Naive thymus-derived CD8-positive, alpha-beta T cell (primary cell): ENCODE results near the gene COPB1. TPM values are rescaled to one million over a fixed set of nuclear protein-coding genes. Genes with fewer than 3 reads are reported as not detected.
"Not testable (repeated sequence)": the region's sequence is repeated elsewhere in the genome, so short reads cannot be mapped to it uniquely, and the experiment has no call there.

Experiments
- ATAC-seq, 2 donors: fragments of 150-1000 bp; cut with Tn5 transposase in 1 of 2; sonication (Bioruptor Pico), chemical (Tn5 transposase) in 1 of 2; 1 replicate in 1 of 2; 2 replicates in 1 of 2; pipeline ENCODE4 v1.10.0; 2021; ENCODE audit warnings: mild to moderate bottlenecking in 2 of 2, moderate library complexity in 2 of 2
- POLR2A ChIA-PET: fragments of 350-600 bp; sonication (Branson Sonifier 250); formaldehyde crosslinking; loops from one replicate; lab custom pipeline; 2021; ENCODE audit warnings: antibody characterized with exemption; lab: Charles Lee
- DNase-seq, 10 donors: peaks; one replicate each; pipeline versions ENCODE4 v3.0.0 to v3.0.0-alpha.2; 2020 to 2022
- H3K27ac Mint-ChIP-seq, 10 donors: one replicate each; pipeline ENCODE4 v1.8.0; 2020 to 2022; ENCODE audit warnings: mild to moderate bottlenecking in 10 of 10, mixed read lengths in 10 of 10, moderate library complexity in 4 of 10, inconsistent platforms in 1 of 10
- H3K27me3 Mint-ChIP-seq, 5 donors: one replicate each; pipeline ENCODE4 v1.8.0; 2021 to 2022; ENCODE audit warnings: mixed read lengths in 5 of 5
- H3K36me3 Mint-ChIP-seq, 3 donors: one replicate each; pipeline ENCODE4 v1.8.0; 2020 to 2022; ENCODE audit warnings: mixed read lengths in 3 of 3, mild to moderate bottlenecking in 2 of 3, inconsistent platforms in 1 of 3
- H3K4me1 Mint-ChIP-seq, 4 donors: one replicate each; pipeline ENCODE4 v1.8.0; 2021 to 2022; ENCODE audit warnings: mixed read lengths in 4 of 4
- H3K4me3 Mint-ChIP-seq, 10 donors: one replicate each; pipeline ENCODE4 v1.8.0; 2020 to 2022; ENCODE audit warnings: mild to moderate bottlenecking in 10 of 10, mixed read lengths in 10 of 10, moderate library complexity in 6 of 10, inconsistent platforms in 1 of 10
- H3K9me3 Mint-ChIP-seq, 9 donors: one replicate each; pipeline ENCODE4 v1.8.0; 2020 to 2022; ENCODE audit warnings: mixed read lengths in 9 of 9, mild to moderate bottlenecking in 3 of 9, inconsistent platforms in 1 of 9, moderate library complexity in 1 of 9
- polyA plus RNA-seq, 3 donors: library from polyadenylated mRNA; unstranded; fragments of 300-500 nt; fragmentation: Illumina TruSeq; gene quantifications; one replicate each; pipeline ENCODE4 v1.2.3, GENCODE V29; 2021
- total RNA-seq, 8 experiments: library from RNA in 2 of 8; stranded (reverse) in 2 of 8; gene quantifications; one replicate each; pipeline ENCODE4 v1.2.3 and lab custom pipeline; 2021 to 2026

The COPB1 gene
- total and polyA plus RNA-seq, 5 experiments from 2014 or later = 46.6 to 79.6 (median 67.7) TPM

GRCh38 chr11:14535166-14535565, 35.6 kb upstream of the COPB1 start:
- DNase-seq, H3K4me3 Mint-ChIP-seq, ATAC-seq, H3K9me3 Mint-ChIP-seq, H3K27me3 Mint-ChIP-seq: not testable (repeated sequence)
- POLR2A ChIA-PET = interaction anchor here (0.7 kb wide), 1 partner anchor 322 kb away, joined by 4 read pairs; no protein-coding TSS in a partner anchor
- peaks cover 6 to 31% (median 22%) of the 10 kb centered on the region in 4 donors for H3K4me1 Mint-ChIP-seq
- peak overlapping the region in 2 of 10 donors; percentile 21 to 37 for H3K27ac Mint-ChIP-seq
- peaks cover 0 to 12% (median 3%) of the 10 kb centered on the region in 3 donors for H3K36me3 Mint-ChIP-seq

- DNase-seq (no peak), ATAC-seq (no peak)
- H3K27ac Mint-ChIP-seq = peak overlapping the region in 1 of 10 donors; percentile 32
- H3K36me3 Mint-ChIP-seq = peaks cover 0 to 12% (median 3%) of the 10 kb centered on the region in 3 donors
- H3K4me1 Mint-ChIP-seq = peaks cover 0 to 2% (median 0%) of the 10 kb centered on the region in 4 donors
- POLR2A ChIA-PET = no interaction called here
- H3K9me3 Mint-ChIP-seq = no peaks in the 10 kb centered on the region
- no peaks in the 10 kb centered on the region for H3K27me3 Mint-ChIP-seq
- no peak overlapping the region for H3K4me3 Mint-ChIP-seq
These were observed 30.3 kb upstream of the COPB1 start for GRCh38 chr11:14529951-14530350.

- H3K4me1 Mint-ChIP-seq = peaks cover 0 to 2% (median 0%) of the 10 kb centered on the region in 4 donors
- no peaks in the 10 kb centered on the region for H3K27me3 Mint-ChIP-seq
- DNase-seq = no peak
- ATAC-seq = no peak
- H3K36me3 Mint-ChIP-seq = peaks cover 0 to 12% (median 3%) of the 10 kb centered on the region in 3 donors
- POLR2A ChIA-PET = no interaction called here
- H3K4me3 Mint-ChIP-seq = no peak overlapping the region
- H3K27ac Mint-ChIP-seq = peak overlapping the region in 1 of 10 donors; percentile 9
- H3K9me3 Mint-ChIP-seq = no peaks in the 10 kb centered on the region
These were observed 29.7 kb upstream of the COPB1 start for GRCh38 chr11:14529321-14529720.

- POLR2A ChIA-PET = no interaction called here
- H3K27me3 Mint-ChIP-seq = no peaks in the 10 kb centered on the region
- no peaks in the 10 kb centered on the region for H3K9me3 Mint-ChIP-seq
- H3K27ac Mint-ChIP-seq = peak overlapping the region in 4 of 10 donors; percentile 8 to 76 (median 51)
- DNase-seq (no peak), ATAC-seq (no peak)
- peaks cover 11 to 29% (median 24%) of the 10 kb centered on the region in 4 donors for H3K4me1 Mint-ChIP-seq
- no peak overlapping the region for H3K4me3 Mint-ChIP-seq
- H3K36me3 Mint-ChIP-seq = peaks cover 0 to 10% (median 4%) of the 10 kb centered on the region in 3 donors
These were observed 23.2 kb upstream of the COPB1 start for GRCh38 chr11:14522801-14523200.

- POLR2A ChIA-PET = no interaction called here
- peak overlapping the region in 1 of 10 donors; percentile 76 for H3K27ac Mint-ChIP-seq
- peaks cover 11 to 35% (median 26%) of the 10 kb centered on the region in 4 donors for H3K4me1 Mint-ChIP-seq
- H3K27me3 Mint-ChIP-seq = no peaks in the 10 kb centered on the region
- H3K36me3 Mint-ChIP-seq = peaks cover 2 to 16% (median 4%) of the 10 kb centered on the region in 3 donors
- no peak for ATAC-seq
- no peaks in the 10 kb centered on the region for H3K9me3 Mint-ChIP-seq
- DNase-seq = no peak
- H3K4me3 Mint-ChIP-seq = no peak overlapping the region
These were observed 22.6 kb upstream of the COPB1 start for GRCh38 chr11:14522245-14522644.

- Mint-ChIP-seq H3K9me3 (no peaks in the 10 kb centered on the region), H3K27ac (peak overlapping the region; percentile 92 to 98 (median 98)), H3K36me3 (peaks cover 4 to 25% (median 5%) of the 10 kb centered on the region in 3 donors), H3K4me3 (peak overlapping the region; percentile 90 to 99 (median 96)), H3K27me3 (no peaks in the 10 kb centered on the region), H3K4me1 (peaks cover 11 to 38% (median 27%) of the 10 kb centered on the region in 4 donors)
- DNase-seq (no peak), ATAC-seq (no peak)
- POLR2A ChIA-PET = interaction anchor here (0.7 to 2.6 kb wide), 7 partner anchors 11 to 386 kb away, joined by 3 to 20 read pairs (median 8); partner anchors contain the start of genes COPB1, CYP2R1 and PDE3B
These were observed 21.1 kb upstream of the COPB1 start for GRCh38 chr11:14520747-14521151.

GRCh38 chr11:14519917-14520746, 20.5 kb upstream of the COPB1 start, which contains the start of gene PSMA1:
Gene PSMA1, minus strand, starts transcription at chr11:14520386. Its CDS starts 87 bp downstream, at chr11:14520299.
- Mint-ChIP-seq H3K4me1 (peaks cover 11 to 38% (median 27%) of the 10 kb centered on the region in 4 donors), H3K27me3 (no peaks in the 10 kb centered on the region), H3K36me3 (peaks cover 4 to 25% (median 5%) of the 10 kb centered on the region in 3 donors), H3K4me3 (peak within 1 kb of the TSS; percentile 90 to 99 (median 96)), H3K27ac (peak within 1 kb of the TSS; percentile 92 to 98 (median 98)), H3K9me3 (no peaks in the 10 kb centered on the region)
- POLR2A ChIA-PET = interaction anchor here (0.7 to 2.6 kb wide), 9 partner anchors 11 to 386 kb away, joined by 3 to 20 read pairs (median 4); partner anchors contain the start of genes COPB1, CYP2R1 and PDE3B
- ATAC-seq (peak; percentile 90 to 96), DNase-seq (peak; percentile 83 to 92 (median 88))

GRCh38 chr11:14519597-14519916, 19.9 kb upstream of the COPB1 start:
- H3K4me3 Mint-ChIP-seq = peak overlapping the region; percentile 90 to 99 (median 96)
- peak overlapping the region; percentile 92 to 98 (median 98) for H3K27ac Mint-ChIP-seq
- peaks cover 11 to 38% (median 28%) of the 10 kb centered on the region in 4 donors for H3K4me1 Mint-ChIP-seq
- DNase-seq (no peak), ATAC-seq (peak; percentile 1 to 2)
- H3K27me3 Mint-ChIP-seq = no peaks in the 10 kb centered on the region
- POLR2A ChIA-PET = interaction anchor here (0.8 to 2.6 kb wide), 7 partner anchors 20 to 387 kb away, joined by 3 to 20 read pairs (median 8); partner anchors contain the start of genes COPB1, CYP2R1 and PDE3B
- no peaks in the 10 kb centered on the region for H3K9me3 Mint-ChIP-seq
- peaks cover 4 to 31% (median 7%) of the 10 kb centered on the region in 3 donors for H3K36me3 Mint-ChIP-seq

- ATAC-seq = no peak
- peaks cover 4 to 38% (median 7%) of the 10 kb centered on the region in 3 donors for H3K36me3 Mint-ChIP-seq
- DNase-seq = no peak
- H3K27ac Mint-ChIP-seq = peak overlapping the region; percentile 53 to 98 (median 97)
- no peaks in the 10 kb centered on the region for H3K9me3 Mint-ChIP-seq
- POLR2A ChIA-PET = interaction anchor here (0.6 to 2.6 kb wide), 4 partner anchors 19 to 246 kb away, joined by 3 to 20 read pairs (median 6); partner anchors contain the start of gene COPB1
- H3K4me3 Mint-ChIP-seq = peak overlapping the region; percentile 90 to 99 (median 96)
- peaks cover 11 to 38% (median 28%) of the 10 kb centered on the region in 4 donors for H3K4me1 Mint-ChIP-seq
- H3K27me3 Mint-ChIP-seq = no peaks in the 10 kb centered on the region
These were observed 19.2 kb upstream of the COPB1 start for GRCh38 chr11:14518820-14519219.

GRCh38 chr11:14513800-14514199, 14.2 kb upstream of the COPB1 start:
- no peaks in the 10 kb centered on the region for H3K27me3 Mint-ChIP-seq
- no peaks in the 10 kb centered on the region for H3K9me3 Mint-ChIP-seq
- H3K36me3 Mint-ChIP-seq = peaks cover 0 to 82% (median 16%) of the 10 kb centered on the region in 3 donors
- H3K27ac Mint-ChIP-seq = no peak overlapping the region
- DNase-seq (no peak), ATAC-seq (no peak)
- POLR2A ChIA-PET = no interaction called here
- H3K4me3 Mint-ChIP-seq = no peak overlapping the region
- H3K4me1 Mint-ChIP-seq = peaks cover 8 to 25% (median 19%) of the 10 kb centered on the region in 4 donors

- peaks cover 0 to 75% (median 20%) of the 10 kb centered on the region in 3 donors for H3K36me3 Mint-ChIP-seq
- peaks cover 0 to 12% (median 8%) of the 10 kb centered on the region in 4 donors for H3K4me1 Mint-ChIP-seq
- POLR2A ChIA-PET = no interaction called here
- DNase-seq (no peak), ATAC-seq (no peak)
- H3K27me3 Mint-ChIP-seq = no peaks in the 10 kb centered on the region
- H3K27ac Mint-ChIP-seq = peak overlapping the region in 7 of 10 donors; percentile 5 to 82 (median 30)
- no peaks in the 10 kb centered on the region for H3K9me3 Mint-ChIP-seq
- H3K4me3 Mint-ChIP-seq = no peak overlapping the region
These were observed 6.9 kb upstream of the COPB1 start for GRCh38 chr11:14506532-14506931.

- Mint-ChIP-seq H3K27me3 (no peaks in the 10 kb centered on the region), H3K27ac (peak overlapping the region in 2 of 10 donors; percentile 60 to 70), H3K36me3 (peaks cover 0 to 51% (median 14%) of the 10 kb centered on the region in 3 donors), H3K9me3 (peaks cover 0 to 2% (median 0%) of the 10 kb centered on the region in 9 donors), H3K4me3 (no peak overlapping the region), H3K4me1 (peaks cover 9 to 23% (median 16%) of the 10 kb centered on the region in 4 donors)
- POLR2A ChIA-PET = interaction anchor here (0.7 to 0.8 kb wide), 2 partner anchors 142 to 209 kb away, joined by 4 to 6 read pairs; no protein-coding TSS in a partner anchor
- no peak for DNase-seq
- ATAC-seq = no peak
These were observed 3.4 kb upstream of the COPB1 start for GRCh38 chr11:14503023-14503422.
